ENCODE data around the gene ETNK1. TPM values are rescaled to one million over a fixed set of nuclear protein-coding genes. Genes with fewer than 3 reads are reported as not detected.
"Not testable (repeated sequence)": the region's sequence is repeated elsewhere in the genome, so short reads cannot be mapped to it uniquely, and the experiment has no call there.

The ETNK1 gene
- total and polyA plus RNA-seq, 3 donors from 2014 or later: 61.3 to 81.4 (median 66.7) TPM

DNA sequence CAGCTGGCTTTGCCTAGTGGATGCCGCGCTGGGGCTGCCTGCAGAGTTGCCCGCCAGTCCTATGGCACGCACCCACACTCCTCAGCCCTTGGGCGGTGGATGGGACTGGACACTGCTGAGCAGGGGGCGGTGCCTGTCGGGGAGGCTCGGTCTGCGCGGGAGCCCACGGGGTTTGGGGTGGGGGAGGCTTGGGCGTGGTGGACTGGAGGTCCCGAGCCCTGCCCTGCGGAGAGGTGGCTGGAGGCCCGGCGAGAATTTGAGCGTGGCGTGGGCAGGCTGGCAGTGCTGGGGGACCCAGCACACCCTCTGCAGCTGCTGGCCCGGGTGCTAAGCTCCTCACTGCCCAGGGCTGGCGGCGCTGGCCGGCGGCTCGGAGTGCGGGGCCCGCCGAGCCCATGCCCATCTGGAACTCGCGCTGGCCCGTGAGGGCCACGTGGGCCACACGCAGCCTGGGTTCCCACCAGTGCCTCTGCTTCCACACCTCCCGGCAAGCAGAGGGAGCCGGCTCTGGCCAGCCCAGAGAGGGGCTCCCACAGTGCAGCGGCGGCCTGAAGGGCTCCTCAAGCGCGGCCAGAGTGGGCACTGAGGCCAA lies 68.1 kb downstream of the ETNK1 start:
- no peaks in the 10 kb centered on the region for H3K4me1 ChIP-seq
- no peak for DNase-seq
- TF ChIP-seq, protein P1, sequence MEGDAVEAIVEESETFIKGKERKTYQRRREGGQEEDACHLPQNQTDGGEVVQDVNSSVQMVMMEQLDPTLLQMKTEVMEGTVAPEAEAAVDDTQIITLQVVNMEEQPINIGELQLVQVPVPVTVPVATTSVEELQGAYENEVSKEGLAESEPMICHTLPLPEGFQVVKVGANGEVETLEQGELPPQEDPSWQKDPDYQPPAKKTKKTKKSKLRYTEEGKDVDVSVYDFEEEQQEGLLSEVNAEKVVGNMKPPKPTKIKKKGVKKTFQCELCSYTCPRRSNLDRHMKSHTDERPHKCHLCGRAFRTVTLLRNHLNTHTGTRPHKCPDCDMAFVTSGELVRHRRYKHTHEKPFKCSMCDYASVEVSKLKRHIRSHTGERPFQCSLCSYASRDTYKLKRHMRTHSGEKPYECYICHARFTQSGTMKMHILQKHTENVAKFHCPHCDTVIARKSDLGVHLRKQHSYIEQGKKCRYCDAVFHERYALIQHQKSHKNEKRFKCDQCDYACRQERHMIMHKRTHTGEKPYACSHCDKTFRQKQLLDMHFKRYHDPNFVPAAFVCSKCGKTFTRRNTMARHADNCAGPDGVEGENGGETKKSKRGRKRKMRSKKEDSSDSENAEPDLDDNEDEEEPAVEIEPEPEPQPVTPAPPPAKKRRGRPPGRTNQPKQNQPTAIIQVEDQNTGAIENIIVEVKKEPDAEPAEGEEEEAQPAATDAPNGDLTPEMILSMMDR (IDR thresholded peaks at IDR 0.05): no peak
- TF ChIP-seq POLR2A (IDR thresholded peaks at IDR 0.05): no peak
- no peaks in the 10 kb centered on the region for H3K36me3 ChIP-seq (ENCODE audit: low read depth, missing control alignments)
- 46 to 79% methylated on average over 14 to 38 of the region's 38 CpGs for WGBS, 2 donors
- intact Hi-C loops (cut with DNase I; ENCODE audit: low total_unique reads): no loop called here
- no peak overlapping the region for H3K4me3 ChIP-seq
- no peaks in the 10 kb centered on the region for H3K9me3 ChIP-seq
- no peaks in the 10 kb centered on the region for H3K27me3 ChIP-seq
- H3K27ac ChIP-seq: no peak overlapping the region

DNA sequence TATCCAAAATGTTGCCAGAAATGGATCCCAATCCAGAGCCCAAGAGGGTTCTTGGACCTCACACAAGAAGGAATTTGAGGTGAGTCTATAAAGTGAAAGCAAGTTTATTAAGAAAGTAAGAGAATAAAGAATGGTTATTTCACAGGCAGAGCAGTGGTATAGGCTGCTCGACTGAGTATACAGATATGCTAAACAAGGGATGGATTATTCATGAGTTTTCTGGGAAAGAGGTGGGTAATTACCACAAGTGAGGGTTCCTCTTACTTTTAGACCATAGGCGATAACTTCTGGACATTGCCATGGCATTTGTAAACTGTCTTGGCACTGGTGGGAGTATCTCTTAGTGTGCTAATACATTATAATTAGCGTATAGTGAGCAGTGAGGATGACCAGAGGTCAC lies 73.6 kb downstream of the ETNK1 start:
- H3K4me3 ChIP-seq: no peak overlapping the region
- H3K27me3 ChIP-seq: no peaks in the 10 kb centered on the region
- WGBS, 2 donors: 81 to 83% methylated on average over 3 of the region's 3 CpGs
- no peaks in the 10 kb centered on the region for H3K36me3 ChIP-seq (ENCODE audit: low read depth, missing control alignments)
- intact Hi-C loops (cut with DNase I; ENCODE audit: low total_unique reads): no loop called here
- no peak overlapping the region for H3K27ac ChIP-seq
- H3K4me1 ChIP-seq: no peaks in the 10 kb centered on the region
- no peaks in the 10 kb centered on the region for H3K9me3 ChIP-seq
- TF ChIP-seq POLR2A (IDR thresholded peaks at IDR 0.05): no peak
- DNase-seq: no peak

DNA sequence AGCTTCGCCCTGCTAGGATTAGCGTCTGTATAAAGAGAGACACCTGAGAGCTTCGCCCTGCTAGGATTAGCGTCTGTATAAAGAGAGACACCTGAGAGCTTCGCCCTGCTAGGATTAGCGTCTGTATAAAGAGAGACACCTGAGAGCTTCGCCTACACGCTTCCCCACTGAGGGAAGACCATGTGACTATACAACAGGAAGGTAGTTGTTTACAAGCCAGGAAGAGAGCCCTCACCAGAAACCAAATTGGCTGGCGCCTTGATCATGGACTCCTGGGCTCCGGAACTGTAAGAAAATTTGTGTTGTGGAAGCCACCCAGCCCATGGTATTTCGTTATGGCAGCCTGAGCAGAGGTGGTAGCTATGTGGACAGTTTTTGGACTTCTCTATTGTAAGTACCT lies 74.7 kb downstream of the ETNK1 start:
- DNase-seq; intact Hi-C loops (cut with DNase I; ENCODE audit: low total_unique reads): not testable (repeated sequence)
- WGBS, 2 donors: 93 to 95% methylated on average over 10 to 11 of the region's 11 CpGs

DNA sequence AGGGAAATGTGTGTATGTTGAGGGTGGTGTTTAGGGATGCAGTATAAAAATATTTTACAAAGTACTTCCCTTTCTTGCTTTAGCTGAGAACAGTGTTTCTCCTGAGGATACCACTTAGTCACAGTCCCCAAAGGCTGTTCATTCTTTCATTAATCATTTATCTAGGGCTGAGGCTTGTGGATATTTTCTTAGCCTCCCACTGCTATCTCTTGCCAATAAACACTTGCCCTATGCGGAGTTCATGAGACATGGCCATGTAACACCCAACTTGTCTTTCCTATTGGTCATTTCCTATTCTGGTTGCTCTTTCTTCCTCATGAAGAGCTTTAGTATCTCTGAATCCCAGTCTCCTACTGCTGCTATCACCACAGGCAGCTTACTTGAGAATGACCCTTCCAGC lies 75.1 kb downstream of the ETNK1 start:
- WGBS, 2 donors: 44 to 64% methylated on average over 1 of the region's 1 CpG
- no peak for DNase-seq
- no peak overlapping the region for H3K4me3 ChIP-seq
- H3K27ac ChIP-seq: no peak overlapping the region
- intact Hi-C loops (cut with DNase I; ENCODE audit: low total_unique reads): no loop called here
- no peaks in the 10 kb centered on the region for H3K27me3 ChIP-seq
- H3K36me3 ChIP-seq (ENCODE audit: low read depth, missing control alignments): no peaks in the 10 kb centered on the region
- no peaks in the 10 kb centered on the region for H3K9me3 ChIP-seq
- H3K4me1 ChIP-seq: no peaks in the 10 kb centered on the region
- TF ChIP-seq POLR2A (IDR thresholded peaks at IDR 0.05): no peak
- TF ChIP-seq, protein P1 (IDR thresholded peaks at IDR 0.05): no peak

More for the DNA sequence above, 74.7 kb downstream of the ETNK1 start:
- not testable (repeated sequence) for H3K27ac ChIP-seq; H3K4me3 ChIP-seq; H3K4me1 ChIP-seq; H3K27me3 ChIP-seq; H3K36me3 ChIP-seq (ENCODE audit: low read depth, missing control alignments); H3K9me3 ChIP-seq

DNA sequence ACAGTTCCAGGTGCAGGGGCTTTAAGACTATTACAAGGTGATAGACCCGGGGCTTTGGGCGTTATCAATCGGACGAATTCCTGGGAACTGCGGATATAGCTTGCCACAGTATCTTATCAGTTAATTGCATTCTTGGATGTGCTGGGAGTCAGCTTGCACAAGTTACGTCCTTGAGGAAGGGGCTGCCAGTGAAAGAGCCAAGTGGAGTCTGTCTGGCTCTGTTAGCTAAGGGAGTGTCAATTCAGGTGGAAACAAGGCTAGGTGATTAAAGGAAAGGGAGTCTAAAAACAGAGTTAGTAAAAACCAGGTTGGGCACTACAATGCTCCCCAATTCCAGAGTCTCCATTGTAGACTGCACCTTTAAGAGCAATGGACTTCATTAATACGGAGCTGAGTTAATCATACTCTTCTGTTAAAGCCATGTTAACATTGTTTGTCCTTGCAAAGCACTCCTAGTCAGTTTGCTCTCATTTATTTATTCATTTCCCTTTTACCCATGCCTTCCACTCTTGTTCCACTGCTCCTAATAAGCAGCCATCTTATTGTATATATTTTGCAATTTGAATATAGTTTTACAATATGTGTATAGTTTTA lies 76.3 kb downstream of the ETNK1 start:
- H3K9me3 ChIP-seq; H3K4me3 ChIP-seq; intact Hi-C loops (cut with DNase I; ENCODE audit: low total_unique reads); H3K27me3 ChIP-seq; DNase-seq; H3K27ac ChIP-seq; H3K36me3 ChIP-seq (ENCODE audit: low read depth, missing control alignments); H3K4me1 ChIP-seq: not testable (repeated sequence)
- WGBS, 2 donors: 16 to 20% methylated on average over 7 of the region's 7 CpGs

DNA sequence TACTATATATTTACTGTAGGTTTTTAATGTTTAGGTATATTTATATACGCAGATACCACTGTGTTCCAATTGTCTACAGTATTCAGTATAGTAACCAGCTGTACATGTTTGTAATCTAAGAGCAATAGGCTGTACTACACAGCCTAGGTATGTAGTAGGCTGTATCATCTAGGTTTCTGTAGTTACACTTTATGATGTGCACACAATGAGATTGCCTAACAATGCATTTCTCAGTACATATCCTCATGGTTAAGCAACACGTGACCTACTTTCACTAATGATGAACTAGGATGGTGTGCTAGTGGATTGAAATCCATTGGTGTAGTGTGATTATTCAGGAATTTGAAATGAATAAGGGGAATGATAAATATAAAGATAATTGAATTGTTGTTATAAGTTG lies 77.7 kb downstream of the ETNK1 start:
- H3K36me3 ChIP-seq (ENCODE audit: low read depth, missing control alignments): no peaks in the 10 kb centered on the region
- WGBS, 2 donors: 89 to 95% methylated on average over 2 of the region's 2 CpGs
- H3K4me1 ChIP-seq: no peaks in the 10 kb centered on the region
- DNase-seq: no peak
- H3K27me3 ChIP-seq: no peaks in the 10 kb centered on the region
- intact Hi-C loops (cut with DNase I; ENCODE audit: low total_unique reads): no loop called here
- TF ChIP-seq POLR2A (IDR thresholded peaks at IDR 0.05): no peak
- TF ChIP-seq, protein P1 (IDR thresholded peaks at IDR 0.05): no peak
- H3K27ac ChIP-seq: no peak overlapping the region
- no peaks in the 10 kb centered on the region for H3K9me3 ChIP-seq
- H3K4me3 ChIP-seq: no peak overlapping the region
